ENCODE results near the gene C15orf40.

- TF ChIP-seq CTCF (IDR thresholded peaks at IDR 0.05) (no peak), POLR2A (IDR thresholded peaks at IDR 0.05) (no peak)
Measured at GRCh38 chr15:82969353-82969752, 42.1 kb downstream of the C15orf40 start.
